HepG2 (cell line): ENCODE results near the gene TTC28.

Experiments
- BCLAF1 ChIP-seq: fragments of 450-650 bp; IDR thresholded peaks from 2 replicates; pipeline ENCODE4 v1.6.1; 2017; ENCODE audit warnings: mild to moderate bottlenecking
- POLR2AphosphoS2 ChIP-seq: IDR thresholded peaks from 2 replicates; pipeline ENCODE4 v1.6.1; 2011; ENCODE audit warnings: low read depth, low read length, improper control_type of control experiment
- PRDM15 ChIP-seq: sonication (generic); formaldehyde crosslinking; IDR thresholded peaks from 2 replicates; pipeline ENCODE4 v1.4.0; 2020; ENCODE audit warnings: missing genetic modification reagents
- SOX13 ChIP-seq, 3 experiments: fragments of 450-650 bp in 1 of 3; sonication (generic) in 1 of 3; formaldehyde crosslinking in 1 of 3; IDR thresholded peaks in 2 of 3; conservative IDR thresholded peaks in 1 of 3; 2 replicates each; pipeline versions ENCODE4 v1.5.0 to v1.6.1; 2016 to 2020; ENCODE audit warnings: antibody characterized with exemption in 1 of 3, mild to moderate bottlenecking in 1 of 3, missing compliant biosample characterization in 1 of 3, missing genetic modification reagents in 1 of 3, moderate library complexity in 1 of 3
- TBP ChIP-seq: sonication (generic); formaldehyde crosslinking; IDR thresholded peaks from 2 replicates; pipeline ENCODE4 v1.5.0; 2020; ENCODE audit warnings: missing genetic modification reagents
- ZNF263 ChIP-seq: sonication (generic); formaldehyde crosslinking; IDR thresholded peaks from 2 replicates; pipeline ENCODE4 v1.4.0; 2020; ENCODE audit warnings: missing genetic modification reagents
- ZNF777 ChIP-seq: sonication (generic); formaldehyde crosslinking; IDR thresholded peaks from 2 replicates; pipeline ENCODE4 v1.4.0; 2020; ENCODE audit warnings: missing genetic modification reagents
- TF ChIP-seq, protein P1 (sequence below): sonication (generic); formaldehyde crosslinking; conservative IDR thresholded peaks from 2 replicates; pipeline ENCODE4 v1.4.0; 2020; ENCODE audit warnings: missing genetic modification reagents
- TF ChIP-seq, protein P2 (sequence below): sonication (generic); formaldehyde crosslinking; IDR thresholded peaks from 2 replicates; pipeline ENCODE4 v1.5.0; 2020; ENCODE audit warnings: mild to moderate bottlenecking, missing genetic modification reagents, moderate library complexity
- TF ChIP-seq, protein P3 (sequence below): sonication (generic); formaldehyde crosslinking; IDR thresholded peaks from 2 replicates; pipeline ENCODE4 v1.4.0; 2020; ENCODE audit warnings: mild to moderate bottlenecking, missing genetic modification reagents

DNA sequence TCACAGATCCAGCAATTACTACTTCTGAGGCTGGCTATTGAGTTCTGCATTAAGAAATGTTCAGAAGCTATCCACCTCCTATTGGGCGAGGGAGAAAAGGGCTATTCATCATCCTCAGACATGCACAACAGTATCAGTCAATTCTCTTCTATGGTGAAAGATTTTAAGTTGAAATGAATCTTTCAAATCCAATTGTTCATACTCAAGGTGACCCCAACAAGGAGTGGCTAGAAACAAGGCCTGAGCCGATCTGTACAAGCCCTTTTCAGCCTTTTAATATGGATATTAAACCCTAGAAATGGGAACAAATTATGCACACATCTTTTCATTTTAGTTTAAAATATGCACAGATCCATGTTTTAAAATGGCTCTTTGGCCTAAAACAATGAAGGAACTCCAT is 457.1 kb downstream of the TTC28 start:
- no peak for TF ChIP-seq POLR2AphosphoS2
- no peak for TF ChIP-seq TBP (CRISPR knock-in tag)
- no peak for TF ChIP-seq ZNF777 (CRISPR knock-in tag)
- TF ChIP-seq, protein P1, sequence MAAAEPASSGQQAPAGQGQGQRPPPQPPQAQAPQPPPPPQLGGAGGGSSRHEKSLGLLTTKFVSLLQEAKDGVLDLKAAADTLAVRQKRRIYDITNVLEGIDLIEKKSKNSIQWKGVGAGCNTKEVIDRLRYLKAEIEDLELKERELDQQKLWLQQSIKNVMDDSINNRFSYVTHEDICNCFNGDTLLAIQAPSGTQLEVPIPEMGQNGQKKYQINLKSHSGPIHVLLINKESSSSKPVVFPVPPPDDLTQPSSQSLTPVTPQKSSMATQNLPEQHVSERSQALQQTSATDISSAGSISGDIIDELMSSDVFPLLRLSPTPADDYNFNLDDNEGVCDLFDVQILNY (CRISPR knock-in tag): no peak
- no peak for TF ChIP-seq BCLAF1
- TF ChIP-seq, protein P2, sequence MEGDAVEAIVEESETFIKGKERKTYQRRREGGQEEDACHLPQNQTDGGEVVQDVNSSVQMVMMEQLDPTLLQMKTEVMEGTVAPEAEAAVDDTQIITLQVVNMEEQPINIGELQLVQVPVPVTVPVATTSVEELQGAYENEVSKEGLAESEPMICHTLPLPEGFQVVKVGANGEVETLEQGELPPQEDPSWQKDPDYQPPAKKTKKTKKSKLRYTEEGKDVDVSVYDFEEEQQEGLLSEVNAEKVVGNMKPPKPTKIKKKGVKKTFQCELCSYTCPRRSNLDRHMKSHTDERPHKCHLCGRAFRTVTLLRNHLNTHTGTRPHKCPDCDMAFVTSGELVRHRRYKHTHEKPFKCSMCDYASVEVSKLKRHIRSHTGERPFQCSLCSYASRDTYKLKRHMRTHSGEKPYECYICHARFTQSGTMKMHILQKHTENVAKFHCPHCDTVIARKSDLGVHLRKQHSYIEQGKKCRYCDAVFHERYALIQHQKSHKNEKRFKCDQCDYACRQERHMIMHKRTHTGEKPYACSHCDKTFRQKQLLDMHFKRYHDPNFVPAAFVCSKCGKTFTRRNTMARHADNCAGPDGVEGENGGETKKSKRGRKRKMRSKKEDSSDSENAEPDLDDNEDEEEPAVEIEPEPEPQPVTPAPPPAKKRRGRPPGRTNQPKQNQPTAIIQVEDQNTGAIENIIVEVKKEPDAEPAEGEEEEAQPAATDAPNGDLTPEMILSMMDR (CRISPR knock-in tag): no peak
- TF ChIP-seq ZNF263 (CRISPR knock-in tag): no peak
- TF ChIP-seq PRDM15 (CRISPR knock-in tag): no peak
- TF ChIP-seq, protein P3, sequence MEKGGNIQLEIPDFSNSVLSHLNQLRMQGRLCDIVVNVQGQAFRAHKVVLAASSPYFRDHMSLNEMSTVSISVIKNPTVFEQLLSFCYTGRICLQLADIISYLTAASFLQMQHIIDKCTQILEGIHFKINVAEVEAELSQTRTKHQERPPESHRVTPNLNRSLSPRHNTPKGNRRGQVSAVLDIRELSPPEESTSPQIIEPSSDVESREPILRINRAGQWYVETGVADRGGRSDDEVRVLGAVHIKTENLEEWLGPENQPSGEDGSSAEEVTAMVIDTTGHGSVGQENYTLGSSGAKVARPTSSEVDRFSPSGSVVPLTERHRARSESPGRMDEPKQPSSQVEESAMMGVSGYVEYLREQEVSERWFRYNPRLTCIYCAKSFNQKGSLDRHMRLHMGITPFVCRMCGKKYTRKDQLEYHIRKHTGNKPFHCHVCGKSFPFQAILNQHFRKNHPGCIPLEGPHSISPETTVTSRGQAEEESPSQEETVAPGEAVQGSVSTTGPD (CRISPR knock-in tag): no peak
- no peak for TF ChIP-seq SOX13 (IDR thresholded peaks at IDR 0.05)
- TF ChIP-seq SOX13 (CRISPR knock-in tag; conservative IDR thresholded peaks at IDR 0.05 in 1 of 2, IDR thresholded peaks at IDR 0.05 in 1 of 2): no peak
